GM19438 (cell line): ENCODE measurements around the gene FRMD4B.

Source experiments
- ATAC-seq: cut with Tn5 transposase; IDR thresholded peaks from one replicate; pipeline ENCODE4 v1.9.1; 2021; ENCODE audit warnings: low read depth; ENCODE audit not compliant: unreplicated experiment

FRMD4B gene

DNA sequence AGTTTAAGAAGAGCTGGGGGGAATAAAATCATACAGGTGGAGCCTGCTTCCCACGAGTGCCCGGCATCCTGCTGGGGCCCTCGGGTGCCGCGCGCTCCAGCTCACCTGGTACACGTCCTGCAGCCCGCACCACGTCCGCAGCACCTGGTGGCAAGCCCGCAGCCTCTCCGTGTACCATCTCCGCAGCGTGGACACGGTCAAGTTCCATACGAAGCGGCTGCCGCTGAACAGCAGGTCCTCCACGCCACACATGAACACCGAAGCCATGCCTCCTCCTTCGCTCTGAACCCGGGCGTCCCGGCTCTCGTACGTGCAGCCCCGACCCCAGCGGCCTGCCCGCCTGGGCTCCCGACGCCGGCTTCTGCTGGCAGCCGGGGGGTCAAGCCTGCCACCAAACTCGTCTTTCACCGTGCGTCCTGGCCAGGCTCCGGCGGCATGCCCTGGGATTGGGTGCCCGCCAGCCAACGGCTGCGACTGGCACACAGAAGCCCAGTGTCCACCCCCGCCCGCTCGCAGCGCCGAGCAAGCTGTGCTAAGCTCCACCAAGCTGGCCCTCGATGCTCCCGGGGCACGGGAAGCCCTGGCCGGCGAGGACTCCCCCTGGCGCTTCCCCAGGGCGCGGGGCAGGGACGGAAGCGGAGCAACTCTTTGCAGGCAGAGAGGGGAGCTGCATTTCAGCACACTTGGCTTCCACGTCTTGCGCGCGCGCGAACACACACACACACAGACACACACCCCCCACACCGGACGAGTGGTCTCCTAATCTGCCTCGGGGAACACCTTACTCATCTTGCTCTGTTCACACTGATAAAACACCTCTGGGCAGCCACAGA is at the start of gene FRMD4B:
Gene FRMD4B (minus strand): TSS at position 366 of the 833 bp plus-strand sequence. CDS start 99 bp downstream, at position 267.
- ATAC-seq, result peak; percentile 62

- ATAC-seq, result no peak
Measured at GRCh38 chr3:69433969-69434325, 48.1 kb upstream of the FRMD4B start.

- no peak for ATAC-seq
Measured at GRCh38 chr3:69433121-69433968, 47.5 kb upstream of the FRMD4B start.

DNA sequence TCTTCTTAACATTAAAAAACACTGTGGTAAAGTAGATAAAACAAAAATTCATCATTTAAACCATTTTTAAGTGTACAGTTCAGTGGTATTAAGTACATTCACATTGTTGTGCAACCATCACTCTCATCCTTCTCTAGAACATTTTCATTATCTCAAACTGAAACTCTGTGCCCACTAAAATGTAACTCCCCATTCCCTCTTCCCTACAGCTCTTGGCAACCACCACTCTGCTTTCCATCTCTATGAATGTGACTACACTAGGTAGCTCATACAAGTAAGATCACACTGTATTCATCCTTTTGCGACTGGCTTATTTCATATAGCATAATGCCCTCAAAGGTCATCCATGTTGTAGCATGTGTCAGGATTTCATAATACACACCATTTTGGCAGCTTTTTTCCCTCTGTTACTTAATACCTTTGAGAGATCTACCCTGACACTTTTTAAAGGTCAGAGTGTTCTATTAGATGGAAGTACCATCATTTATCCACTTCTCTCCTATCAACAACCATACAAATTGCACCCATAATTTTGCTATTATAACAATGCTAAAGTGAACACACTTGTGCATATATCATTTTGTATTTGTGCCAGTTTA is 42.9 kb upstream of the FRMD4B start:
- no peak for ATAC-seq

GRCh38 chr3:69426967-69427304 is 41.0 kb upstream of the FRMD4B start:
- no peak for ATAC-seq

- no peak for ATAC-seq
Measured at GRCh38 chr3:69426291-69426966, 40.5 kb upstream of the FRMD4B start.

DNA sequence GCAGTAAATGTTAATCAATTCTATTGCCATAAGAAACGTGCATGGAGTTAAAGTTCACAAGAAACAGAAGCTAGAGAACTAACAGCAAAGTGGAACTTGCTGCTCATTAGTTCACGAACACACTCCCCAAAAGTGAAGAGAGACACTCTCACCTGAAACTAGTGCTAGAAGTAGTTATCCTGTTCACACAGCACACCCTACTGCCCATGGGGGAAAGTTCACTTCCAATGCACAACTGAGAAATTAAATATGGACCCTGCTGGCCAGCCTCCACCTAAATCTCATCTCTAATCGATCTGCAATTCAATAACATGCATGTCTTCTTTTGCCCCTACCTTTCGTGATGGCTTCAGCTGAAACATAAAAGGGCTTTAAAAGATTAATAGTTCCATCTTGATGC is 39.4 kb upstream of the FRMD4B start:
- ATAC-seq, result no peak

- no peak for ATAC-seq
Measured at GRCh38 chr3:69423463-69424155, 37.7 kb upstream of the FRMD4B start.

DNA sequence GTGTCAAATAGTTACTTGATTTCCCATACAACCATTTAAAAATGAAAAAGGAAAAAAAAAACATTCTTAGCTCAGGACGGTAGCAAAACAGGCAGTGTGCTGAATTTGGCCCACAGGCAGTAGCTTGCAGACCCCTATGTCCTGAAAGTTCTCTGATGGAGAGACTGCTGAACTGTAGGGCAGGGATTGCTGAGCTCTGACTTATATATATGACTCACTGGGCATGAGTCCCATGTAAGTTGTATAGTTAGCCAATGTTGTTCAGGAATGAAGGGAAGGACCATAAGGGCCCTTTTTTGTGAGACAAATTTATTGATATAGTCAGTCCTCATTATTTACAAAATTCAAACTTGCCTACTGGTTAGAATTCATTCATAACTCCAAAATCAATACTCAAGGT is 36.9 kb upstream of the FRMD4B start:
- no peak for ATAC-seq

DNA sequence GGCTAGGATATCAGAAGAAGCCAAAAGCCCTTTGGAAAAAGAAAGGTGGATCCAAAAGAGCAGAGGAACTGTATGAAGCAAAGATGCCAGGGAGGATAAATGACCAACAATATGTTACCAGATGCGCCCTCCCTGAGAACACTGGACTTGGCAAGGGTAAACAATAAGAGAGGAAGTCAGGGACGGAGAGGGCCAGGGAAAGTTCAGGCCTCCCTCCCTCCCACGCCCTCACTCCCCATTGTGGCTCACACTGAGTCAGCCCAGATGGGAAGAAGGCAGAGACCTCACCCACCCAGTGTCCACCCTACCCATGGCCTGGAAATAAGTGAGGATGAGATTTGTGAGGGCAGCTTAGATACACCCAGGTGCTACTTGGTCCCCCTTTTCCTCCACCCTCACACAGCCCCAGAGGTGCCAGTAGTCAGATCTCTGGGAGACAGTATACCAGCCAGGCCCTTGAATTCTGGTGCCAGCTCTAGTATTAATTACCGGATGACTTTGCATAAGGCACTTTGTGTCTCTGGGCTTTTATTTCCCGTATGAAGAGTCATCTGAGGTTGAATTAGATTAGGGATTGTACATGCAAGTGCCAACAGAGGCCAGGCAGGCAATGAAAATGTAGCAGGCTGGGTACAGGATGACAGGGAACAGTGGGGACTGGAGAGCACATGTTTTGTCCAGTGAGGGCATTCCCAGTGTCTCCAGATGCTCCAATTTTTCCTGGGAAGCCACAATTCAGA is 35.1 kb upstream of the FRMD4B start:
- no peak for ATAC-seq

GRCh38 chr3:69419276-69419675 is 33.4 kb upstream of the FRMD4B start:
- no peak for ATAC-seq

DNA sequence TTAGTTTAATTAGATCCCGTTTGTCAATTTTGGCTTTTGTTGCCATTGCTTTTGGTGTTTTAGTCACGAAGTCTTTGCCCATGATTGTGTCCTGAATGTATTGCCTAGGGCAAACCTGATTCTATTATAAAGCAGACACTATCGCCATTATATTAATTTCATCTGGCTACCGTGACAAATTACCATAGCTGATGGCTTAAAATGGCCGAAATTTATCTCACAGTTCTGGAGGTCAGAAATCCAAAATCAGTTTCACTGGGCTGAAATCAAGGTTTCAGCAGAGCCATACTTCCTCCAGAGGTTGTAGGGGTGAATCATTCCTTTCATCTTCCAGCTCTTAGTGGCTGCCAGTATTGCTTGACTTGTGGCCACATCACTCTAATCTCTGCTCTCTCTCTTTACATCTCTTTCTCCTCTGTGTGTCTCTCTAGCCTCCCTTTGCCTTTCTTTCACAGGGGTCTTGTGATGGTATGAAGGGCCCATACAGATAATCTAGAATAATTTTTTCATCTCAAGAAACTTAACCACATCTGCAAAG is 31.7 kb upstream of the FRMD4B start:
- ATAC-seq, result no peak

DNA sequence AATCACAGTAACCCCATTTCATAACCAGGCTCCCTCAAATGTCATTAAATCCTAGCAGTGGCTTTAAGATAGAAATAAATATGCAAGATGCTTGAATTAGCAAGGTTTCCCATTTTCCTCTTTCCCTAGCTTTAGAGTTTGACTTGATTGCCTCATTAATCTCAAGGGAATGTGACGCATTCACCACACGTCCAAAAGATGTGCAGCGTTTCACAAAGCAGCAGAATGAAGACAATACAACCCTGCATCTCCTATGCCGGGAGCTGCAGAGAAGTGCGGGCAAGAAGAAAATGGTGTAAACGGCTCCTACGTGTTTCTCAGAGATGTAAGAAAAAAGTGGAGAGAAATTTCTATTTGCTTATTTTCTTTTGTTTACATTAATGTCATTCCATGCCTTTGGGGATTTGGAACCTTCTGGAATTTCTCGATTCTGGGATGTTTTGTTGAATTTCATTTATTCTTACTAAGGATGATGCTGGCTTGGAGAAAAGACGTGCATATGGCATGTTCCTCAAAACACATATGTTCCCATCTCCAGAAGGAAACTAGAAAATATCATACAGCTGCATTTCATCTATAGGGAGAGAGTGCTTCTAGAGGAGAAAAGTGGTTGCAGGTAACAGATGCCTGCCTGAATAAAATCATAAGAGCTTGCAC is 27.8 kb upstream of the FRMD4B start:
- ATAC-seq, result no peak

GRCh38 chr3:69411346-69411745 is 25.5 kb upstream of the FRMD4B start:
- no peak for ATAC-seq

DNA sequence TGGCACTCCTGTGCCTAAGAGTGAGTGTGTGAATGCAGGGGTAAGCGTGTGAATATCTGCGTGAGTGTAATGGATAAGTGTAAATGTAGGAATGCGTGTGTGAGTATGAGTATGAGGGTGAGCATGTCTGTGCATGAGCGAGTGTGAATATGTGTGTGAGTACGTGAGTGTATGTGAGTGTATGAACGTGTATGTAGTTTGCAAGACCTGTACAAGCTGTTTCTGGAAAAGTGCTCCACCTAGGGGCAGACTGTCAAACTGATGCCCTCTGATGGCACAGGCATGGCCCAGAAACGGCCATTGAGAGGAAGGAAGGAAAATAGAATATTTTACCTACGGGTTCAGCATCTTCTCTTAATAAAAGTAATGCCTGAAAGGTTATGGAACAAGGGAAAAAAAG is 24.4 kb upstream of the FRMD4B start:
- ATAC-seq, result peak; percentile 99

- peak; percentile 14 for ATAC-seq
Measured at GRCh38 chr3:69409831-69410230, 23.9 kb upstream of the FRMD4B start.

- no peak for ATAC-seq
Measured at GRCh38 chr3:69409011-69409410, 23.1 kb upstream of the FRMD4B start.

- ATAC-seq, result no peak
Measured at GRCh38 chr3:69408542-69408941, 22.7 kb upstream of the FRMD4B start.

- no peak for ATAC-seq
Measured at GRCh38 chr3:69407908-69408307, 22.0 kb upstream of the FRMD4B start.
